ENCODE results near the gene STRIT1. TPM values are rescaled to one million over a fixed set of nuclear protein-coding genes. Genes with fewer than 3 reads are reported as not detected.

STRIT1 gene
- total and polyA plus RNA-seq, 9 of the 15 experiments (the other 6 are each of a cell fraction or from before 2014, with no cell fraction given): not detected

DNA sequence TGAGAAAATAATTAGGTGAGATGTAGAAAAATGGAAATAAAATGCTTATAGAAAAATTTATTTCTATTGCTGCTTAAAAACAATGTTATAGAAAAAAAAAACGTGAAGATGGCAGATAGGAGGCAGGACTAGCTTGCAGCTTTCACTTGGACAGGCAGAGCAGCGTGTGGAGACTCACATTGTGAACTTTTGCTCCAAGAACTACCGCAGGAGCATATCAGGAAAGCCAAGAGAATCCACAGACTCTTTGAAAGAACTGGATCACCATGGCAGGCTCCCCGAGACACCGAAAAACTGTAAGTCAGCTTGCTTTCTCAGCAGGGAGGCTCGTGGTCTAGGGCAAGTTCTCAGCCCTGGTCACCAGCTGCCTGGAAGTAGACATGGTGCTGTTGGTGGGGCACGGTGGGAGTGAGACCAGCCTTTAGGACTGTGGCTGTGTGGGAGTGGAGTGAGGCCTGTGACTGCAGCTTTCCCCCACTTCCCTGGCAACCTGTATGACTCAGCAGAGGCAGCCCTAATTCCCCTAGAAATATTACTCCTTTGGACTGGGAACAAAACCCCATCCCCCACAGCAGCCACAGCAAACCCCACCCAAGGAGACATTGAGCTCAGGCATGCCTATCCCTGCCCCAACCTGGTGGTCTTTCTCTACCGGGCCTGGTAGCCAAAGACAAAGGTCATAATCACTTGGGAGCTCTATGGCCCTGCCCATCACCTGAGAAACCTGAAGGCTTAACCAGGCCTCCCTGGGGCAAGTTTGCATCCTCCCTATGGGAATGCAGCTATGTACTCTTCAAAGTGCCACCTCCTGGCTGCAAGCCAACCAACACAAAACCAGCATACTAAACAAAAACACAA lies 22.8 kb downstream of the STRIT1 start (continued):
- TF ChIP-seq, protein P1, sequence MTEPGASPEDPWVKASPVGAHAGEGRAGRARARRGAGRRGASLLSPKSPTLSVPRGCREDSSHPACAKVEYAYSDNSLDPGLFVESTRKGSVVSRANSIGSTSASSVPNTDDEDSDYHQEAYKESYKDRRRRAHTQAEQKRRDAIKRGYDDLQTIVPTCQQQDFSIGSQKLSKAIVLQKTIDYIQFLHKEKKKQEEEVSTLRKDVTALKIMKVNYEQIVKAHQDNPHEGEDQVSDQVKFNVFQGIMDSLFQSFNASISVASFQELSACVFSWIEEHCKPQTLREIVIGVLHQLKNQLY (CRISPR knock-in tag; conservative IDR thresholded peaks at IDR 0.05): no peak
- TF ChIP-seq JUN (IDR thresholded peaks at IDR 0.05; ENCODE audit: borderline replicate concordance, low read depth, low read length) (peak; percentile 43; the same call in 1 of the 2 replicates), JUN (CRISPR knock-in tag; IDR thresholded peaks at IDR 0.05; ENCODE audit: borderline replicate concordance) (no peak), TAL1 (IDR thresholded peaks at IDR 0.05) (no peak), SMC3 (conservative IDR thresholded peaks at IDR 0.05; ENCODE audit: insufficient read depth, low read depth, low read length) (no peak), ZNF408 (CRISPR knock-in tag; IDR thresholded peaks at IDR 0.05; ENCODE audit: low read depth) (no peak), MAZ (CRISPR knock-in tag; conservative IDR thresholded peaks at IDR 0.05 in 1 of 2, IDR thresholded peaks at IDR 0.05 in 1 of 2) (no peak; a peak in 1 of 4 replicates), MTA3 (IDR thresholded peaks at IDR 0.05; ENCODE audit: borderline replicate concordance) (peak; percentile 25; the same call in 1 of the 2 replicates), MAFK (IDR thresholded peaks at IDR 0.05; ENCODE audit: low read length) (peak; percentile 56), PTRF (tag; IDR thresholded peaks at IDR 0.05) (no peak), ZC3H8 (IDR thresholded peaks at IDR 0.05) (no peak), GATAD2A (IDR thresholded peaks at IDR 0.05) (0 out of 2 replicates have a peak, but pooled peaks have one; percentile 51), PPARD (CRISPR knock-in tag; IDR thresholded peaks at IDR 0.05) (no peak), MAFF (IDR thresholded peaks at IDR 0.05; ENCODE audit: low read length) (peak; percentile 44; the same call in 1 of the 2 replicates), ZNF41 (CRISPR knock-in tag; conservative IDR thresholded peaks at IDR 0.05) (no peak), HDAC6 (IDR thresholded peaks at IDR 0.05; ENCODE audit: low read depth, low read length) (no peak), EWSR1 (IDR thresholded peaks at IDR 0.05; ENCODE audit: borderline replicate concordance, low read depth, partially characterized antibody) (no peak), ZNF384 (IDR thresholded peaks at IDR 0.05; ENCODE audit: low read depth, low read length) (no peak)
- TF ChIP-seq, protein P2, sequence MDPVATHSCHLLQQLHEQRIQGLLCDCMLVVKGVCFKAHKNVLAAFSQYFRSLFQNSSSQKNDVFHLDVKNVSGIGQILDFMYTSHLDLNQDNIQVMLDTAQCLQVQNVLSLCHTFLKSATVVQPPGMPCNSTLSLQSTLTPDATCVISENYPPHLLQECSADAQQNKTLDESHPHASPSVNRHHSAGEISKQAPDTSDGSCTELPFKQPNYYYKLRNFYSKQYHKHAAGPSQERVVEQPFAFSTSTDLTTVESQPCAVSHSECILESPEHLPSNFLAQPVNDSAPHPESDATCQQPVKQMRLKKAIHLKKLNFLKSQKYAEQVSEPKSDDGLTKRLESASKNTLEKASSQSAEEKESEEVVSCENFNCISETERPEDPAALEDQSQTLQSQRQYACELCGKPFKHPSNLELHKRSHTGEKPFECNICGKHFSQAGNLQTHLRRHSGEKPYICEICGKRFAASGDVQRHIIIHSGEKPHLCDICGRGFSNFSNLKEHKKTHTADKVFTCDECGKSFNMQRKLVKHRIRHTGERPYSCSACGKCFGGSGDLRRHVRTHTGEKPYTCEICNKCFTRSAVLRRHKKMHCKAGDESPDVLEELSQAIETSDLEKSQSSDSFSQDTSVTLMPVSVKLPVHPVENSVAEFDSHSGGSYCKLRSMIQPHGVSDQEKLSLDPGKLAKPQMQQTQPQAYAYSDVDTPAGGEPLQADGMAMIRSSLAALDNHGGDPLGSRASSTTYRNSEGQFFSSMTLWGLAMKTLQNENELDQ (CRISPR knock-in tag; IDR thresholded peaks at IDR 0.05; ENCODE audit: borderline replicate concordance): no peak
- TF ChIP-seq, protein P3, sequence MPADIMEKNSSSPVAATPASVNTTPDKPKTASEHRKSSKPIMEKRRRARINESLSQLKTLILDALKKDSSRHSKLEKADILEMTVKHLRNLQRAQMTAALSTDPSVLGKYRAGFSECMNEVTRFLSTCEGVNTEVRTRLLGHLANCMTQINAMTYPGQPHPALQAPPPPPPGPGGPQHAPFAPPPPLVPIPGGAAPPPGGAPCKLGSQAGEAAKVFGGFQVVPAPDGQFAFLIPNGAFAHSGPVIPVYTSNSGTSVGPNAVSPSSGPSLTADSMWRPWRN (IDR thresholded peaks at IDR 0.05; ENCODE audit: low read depth): no peak
- TF ChIP-seq, protein P4, sequence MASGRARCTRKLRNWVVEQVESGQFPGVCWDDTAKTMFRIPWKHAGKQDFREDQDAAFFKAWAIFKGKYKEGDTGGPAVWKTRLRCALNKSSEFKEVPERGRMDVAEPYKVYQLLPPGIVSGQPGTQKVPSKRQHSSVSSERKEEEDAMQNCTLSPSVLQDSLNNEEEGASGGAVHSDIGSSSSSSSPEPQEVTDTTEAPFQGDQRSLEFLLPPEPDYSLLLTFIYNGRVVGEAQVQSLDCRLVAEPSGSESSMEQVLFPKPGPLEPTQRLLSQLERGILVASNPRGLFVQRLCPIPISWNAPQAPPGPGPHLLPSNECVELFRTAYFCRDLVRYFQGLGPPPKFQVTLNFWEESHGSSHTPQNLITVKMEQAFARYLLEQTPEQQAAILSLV (tag; IDR thresholded peaks at IDR 0.05): no peak
- TF ChIP-seq, protein P5, sequence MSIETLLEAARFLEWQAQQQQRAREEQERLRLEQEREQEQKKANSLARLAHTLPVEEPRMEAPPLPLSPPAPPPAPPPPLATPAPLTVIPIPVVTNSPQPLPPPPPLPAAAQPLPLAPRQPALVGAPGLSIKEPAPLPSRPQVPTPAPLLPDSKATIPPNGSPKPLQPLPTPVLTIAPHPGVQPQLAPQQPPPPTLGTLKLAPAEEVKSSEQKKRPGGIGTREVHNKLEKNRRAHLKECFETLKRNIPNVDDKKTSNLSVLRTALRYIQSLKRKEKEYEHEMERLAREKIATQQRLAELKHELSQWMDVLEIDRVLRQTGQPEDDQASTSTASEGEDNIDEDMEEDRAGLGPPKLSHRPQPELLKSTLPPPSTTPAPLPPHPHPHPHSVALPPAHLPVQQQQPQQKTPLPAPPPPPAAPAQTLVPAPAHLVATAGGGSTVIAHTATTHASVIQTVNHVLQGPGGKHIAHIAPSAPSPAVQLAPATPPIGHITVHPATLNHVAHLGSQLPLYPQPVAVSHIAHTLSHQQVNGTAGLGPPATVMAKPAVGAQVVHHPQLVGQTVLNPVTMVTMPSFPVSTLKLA (conservative IDR thresholded peaks at IDR 0.05): no peak
